GM21529 (cell line): ENCODE measurements around the gene MIA2.
"Not testable (repeated sequence)": the region's sequence is repeated elsewhere in the genome, so short reads cannot be mapped to it uniquely, and the experiment has no call there.

Experiments
- ATAC-seq: cut with Tn5 transposase; IDR thresholded peaks from one replicate; pipeline ENCODE4 v1.9.1; 2021; ENCODE audit not compliant: unreplicated experiment

MIA2 gene

DNA sequence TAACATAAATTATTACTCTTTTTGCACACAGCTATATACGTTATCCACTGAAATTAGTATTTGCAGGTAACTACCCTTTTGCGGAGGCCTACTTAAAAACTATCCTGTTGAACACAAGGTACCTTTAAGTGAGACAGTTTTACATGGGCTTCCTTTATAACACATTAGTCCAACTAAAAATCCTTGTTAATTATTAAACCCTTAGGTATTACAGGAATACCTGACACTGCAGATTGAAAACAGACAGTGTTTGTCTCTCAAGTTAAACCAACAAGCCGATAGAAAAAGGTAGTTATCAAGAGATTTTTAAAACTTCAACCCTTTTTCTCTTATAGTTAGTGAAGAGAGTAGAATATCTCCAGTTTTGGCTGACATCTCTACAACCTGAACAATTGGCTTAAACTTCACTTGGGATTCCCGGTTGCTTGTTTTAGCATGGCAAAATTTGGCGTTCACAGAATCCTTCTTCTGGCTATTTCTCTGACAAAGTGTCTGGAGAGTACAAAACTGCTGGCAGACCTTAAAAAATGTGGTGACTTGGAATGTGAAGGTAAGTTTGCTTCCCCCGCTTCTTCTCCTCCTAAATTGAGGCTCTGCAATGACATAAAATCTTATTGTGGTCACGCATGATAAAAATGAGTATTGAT is at the start of gene MIA2:
TSS of gene MIA2 (plus strand) at position 236 of the 647 bp plus-strand sequence. CDS start at position 436, 200 bp downstream.
- no peak for ATAC-seq

- ATAC-seq = no peak
Measured at GRCh38 chr14:39184628-39185255, 49.0 kb upstream of the MIA2 start.

DNA sequence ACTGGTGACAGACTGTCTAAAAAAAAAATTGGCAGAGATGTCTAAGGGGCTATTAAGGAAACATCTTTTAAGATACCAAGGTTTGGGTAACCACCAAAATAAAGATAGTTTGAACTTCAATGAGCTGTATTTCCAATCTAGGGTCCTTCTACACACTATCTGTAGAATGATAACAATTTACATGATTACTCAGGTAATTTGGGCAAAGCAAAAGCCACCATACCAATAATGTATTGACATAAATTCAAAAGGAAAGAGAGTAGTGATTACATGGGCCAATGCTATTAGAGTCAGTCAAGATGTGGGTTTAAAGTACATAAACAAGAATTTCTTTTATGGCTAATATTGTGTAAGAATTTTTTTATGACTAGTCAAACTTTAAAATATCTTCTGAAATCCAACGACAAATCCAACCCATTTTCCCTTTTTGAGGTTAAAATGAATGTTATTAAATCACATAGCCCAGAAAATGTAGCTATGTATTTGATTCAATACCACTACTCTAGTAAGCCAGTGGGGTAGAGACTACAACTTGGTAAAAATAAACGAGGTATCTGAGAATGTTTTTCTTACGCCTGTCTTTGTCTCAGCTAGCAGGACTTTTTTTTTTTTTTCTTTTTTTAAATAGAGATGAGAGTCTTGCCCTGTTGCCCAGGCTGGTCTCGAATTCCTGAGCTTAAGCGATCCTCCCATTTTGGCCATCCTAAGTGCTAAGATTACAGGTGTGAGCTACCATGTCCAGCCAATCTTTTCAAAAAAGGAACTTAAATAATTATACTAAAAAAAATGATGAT is 48.3 kb upstream of the MIA2 start:
- ATAC-seq = no peak

DNA sequence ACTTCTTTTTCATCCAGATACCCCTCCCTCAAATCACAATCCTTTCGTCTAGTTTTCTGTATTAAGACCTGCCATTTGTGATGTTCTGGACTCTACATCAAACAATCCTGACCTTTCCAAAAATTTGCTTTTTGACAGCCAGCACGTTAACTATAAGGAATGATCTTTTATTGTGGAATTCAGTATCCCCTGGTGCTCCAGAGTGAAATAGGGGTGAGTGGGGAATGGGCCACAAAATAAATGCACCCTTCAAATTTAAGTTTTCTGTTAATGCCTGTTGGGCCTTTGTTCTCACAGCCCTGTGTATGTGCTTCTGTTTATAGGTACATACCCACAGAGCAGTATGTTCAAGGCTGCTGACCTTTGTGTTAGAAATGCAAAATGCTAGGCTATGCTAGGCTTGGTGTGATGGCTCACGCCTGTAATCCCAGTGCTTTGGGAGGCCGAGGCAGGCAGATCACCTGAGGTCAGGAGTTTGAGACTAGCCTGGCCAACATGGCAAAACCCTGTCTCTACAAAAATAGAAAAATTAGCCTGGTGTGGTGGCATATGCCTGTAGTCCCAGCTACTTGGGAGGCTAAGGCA is 46.7 kb upstream of the MIA2 start:
- no peak for ATAC-seq

DNA sequence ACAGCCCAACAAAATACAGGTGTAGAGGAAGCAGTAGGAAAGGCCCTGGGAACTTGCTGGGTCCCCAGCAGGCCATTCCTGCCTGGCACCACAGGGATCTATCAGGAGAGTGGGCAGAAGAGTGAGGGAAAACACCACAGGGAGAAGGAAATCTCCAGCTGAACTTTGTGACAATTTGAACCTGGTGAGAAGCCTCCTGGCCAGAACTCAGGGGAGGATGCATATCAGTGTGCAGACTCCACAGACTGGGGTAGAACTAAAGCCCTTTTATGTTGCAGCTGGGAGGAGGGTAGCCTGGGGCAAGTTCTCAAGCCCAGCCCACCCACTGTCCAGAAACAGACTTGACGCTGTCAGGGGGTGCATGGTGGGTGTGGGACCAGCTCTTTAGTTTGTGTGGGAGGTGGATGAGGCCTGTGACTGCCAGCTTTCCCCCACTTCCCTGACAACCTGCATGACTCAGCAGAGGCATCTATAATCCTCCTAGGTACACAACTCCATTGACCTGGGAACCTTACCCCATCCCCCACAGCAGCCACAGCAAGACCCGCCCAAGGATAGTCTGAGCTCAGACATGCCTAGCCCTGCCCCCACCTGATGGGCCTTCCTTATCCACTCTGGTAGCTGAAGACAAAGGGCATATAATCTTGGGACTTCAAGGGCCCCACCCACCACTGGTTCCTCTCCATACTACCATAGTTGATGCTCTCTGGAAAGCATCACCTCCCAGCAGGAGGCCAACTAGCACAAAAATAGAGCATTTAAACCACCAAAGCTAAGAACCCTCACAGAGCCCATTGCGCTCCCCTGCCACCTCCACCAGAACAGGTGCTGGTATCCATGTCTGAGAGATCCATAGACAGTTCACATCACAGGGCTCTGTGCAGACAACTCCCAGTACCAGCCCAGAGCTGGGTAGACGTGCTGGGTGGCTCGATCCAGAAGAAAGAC is 29.8 kb upstream of the MIA2 start:
- no peak for ATAC-seq

DNA sequence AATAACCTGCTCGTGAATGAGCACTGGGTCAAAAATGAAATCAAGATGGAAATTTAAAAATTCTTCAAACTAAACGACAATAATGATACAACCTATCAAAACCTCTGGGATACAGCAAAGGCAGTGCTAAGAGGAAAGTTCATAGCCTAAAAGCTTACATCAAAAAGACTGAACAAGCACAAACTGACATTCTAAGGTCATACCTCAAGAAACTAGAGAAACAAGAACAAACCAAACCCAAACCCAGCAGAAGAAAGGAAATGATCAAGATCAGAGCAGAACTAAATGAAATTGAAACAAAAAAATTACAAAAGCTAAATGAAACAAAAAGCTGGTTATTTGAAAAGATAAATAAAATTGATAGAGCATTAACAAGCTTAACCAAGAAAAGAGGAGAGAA is 26.3 kb upstream of the MIA2 start:
- ATAC-seq = not testable (repeated sequence)

DNA sequence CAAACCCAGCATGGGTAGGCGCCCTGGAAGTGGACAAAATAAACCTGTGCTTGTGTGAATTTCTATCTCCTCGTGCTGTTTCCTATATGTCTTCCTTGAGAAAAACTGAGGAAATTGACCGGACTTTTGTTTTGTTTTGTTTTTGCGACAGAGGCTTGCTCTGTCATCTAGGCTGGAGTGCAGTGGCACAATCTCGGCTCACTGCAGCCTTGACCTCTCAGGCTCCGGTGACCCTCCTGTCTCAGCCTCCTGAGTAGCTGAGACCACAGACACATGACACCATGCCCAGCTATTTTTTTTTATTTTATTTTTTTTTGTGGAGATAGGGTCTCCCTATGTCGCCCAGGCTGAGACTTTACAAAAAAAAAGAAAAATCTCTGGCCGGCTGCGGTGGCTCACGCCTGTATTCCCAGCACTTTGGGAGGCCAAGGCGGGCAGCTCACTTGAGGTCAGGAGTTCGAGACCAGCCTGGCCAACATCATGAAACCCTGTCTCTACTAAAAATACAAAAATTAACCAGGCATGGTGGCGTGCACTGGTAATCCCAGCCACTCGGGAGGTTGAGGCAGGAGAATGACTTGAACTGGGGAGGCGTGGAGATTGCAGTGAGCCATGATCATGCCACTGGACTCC is 22.5 kb upstream of the MIA2 start:
- ATAC-seq = no peak

DNA sequence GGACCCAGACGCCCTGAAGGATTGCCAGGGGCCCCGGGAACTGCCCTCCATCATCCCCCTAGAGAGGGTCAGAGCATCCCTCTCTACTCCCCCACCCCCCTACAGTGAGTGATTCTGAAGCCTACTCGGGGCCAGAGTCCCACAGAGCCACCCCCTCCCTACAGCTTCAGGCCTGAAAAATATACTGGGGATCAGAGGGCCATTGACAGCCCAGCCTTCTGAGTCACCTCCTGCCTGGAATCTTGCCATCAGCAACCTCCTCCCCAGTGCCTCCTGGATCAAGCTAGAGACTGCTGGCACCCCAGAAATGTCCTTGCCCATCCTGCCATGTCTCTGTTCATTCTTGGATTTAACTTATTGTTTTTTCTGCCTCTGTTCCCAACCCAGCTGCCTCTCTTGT is 21.7 kb upstream of the MIA2 start:
- ATAC-seq = no peak

GRCh38 chr14:39212693-39213092 is 21.0 kb upstream of the MIA2 start:
- no peak for ATAC-seq

GRCh38 chr14:39217214-39217879 is 16.4 kb upstream of the MIA2 start:
- ATAC-seq = no peak

GRCh38 chr14:39218171-39218769 is 15.4 kb upstream of the MIA2 start:
- ATAC-seq = no peak

- no peak for ATAC-seq
Measured at GRCh38 chr14:39219075-39219499, 14.6 kb upstream of the MIA2 start.

DNA sequence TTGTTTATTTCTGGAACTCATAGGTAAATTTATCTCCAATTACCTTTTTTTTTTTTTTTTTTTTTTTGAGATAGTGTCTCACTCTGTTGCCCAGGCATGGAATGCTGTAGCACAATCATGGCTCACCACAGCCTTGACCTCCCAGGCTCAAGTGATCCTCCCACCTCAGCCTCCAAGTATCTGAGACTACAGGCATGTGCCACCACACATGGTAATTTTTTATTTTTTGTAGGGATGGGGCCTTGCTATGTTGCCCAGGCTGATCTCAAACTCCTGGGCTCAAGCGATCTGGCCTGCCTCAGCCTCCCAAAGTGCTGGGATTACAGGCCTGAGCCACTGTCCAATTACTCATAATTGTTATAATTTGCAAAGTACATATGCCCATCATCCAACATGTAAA is 13.2 kb upstream of the MIA2 start:
- not testable (repeated sequence) for ATAC-seq

DNA sequence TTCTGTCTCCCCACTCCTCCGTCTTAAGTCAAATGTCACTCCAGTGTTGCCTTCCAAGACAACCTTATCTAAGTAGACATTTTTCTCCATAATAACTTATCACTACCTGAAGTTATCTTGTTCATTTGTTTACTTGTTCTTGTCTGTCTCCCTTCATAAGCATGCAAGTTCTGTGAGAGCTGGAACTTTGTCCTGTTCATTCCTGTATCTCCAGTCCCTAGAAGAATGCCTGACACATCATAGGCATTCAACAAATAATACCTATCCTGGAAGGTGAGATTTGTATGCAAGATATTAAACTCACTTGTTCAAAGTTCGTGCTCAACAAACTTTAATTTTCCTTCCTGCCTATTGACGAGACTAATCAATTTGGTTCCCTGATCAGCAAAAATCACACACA is 5.7 kb upstream of the MIA2 start:
- ATAC-seq = no peak

DNA sequence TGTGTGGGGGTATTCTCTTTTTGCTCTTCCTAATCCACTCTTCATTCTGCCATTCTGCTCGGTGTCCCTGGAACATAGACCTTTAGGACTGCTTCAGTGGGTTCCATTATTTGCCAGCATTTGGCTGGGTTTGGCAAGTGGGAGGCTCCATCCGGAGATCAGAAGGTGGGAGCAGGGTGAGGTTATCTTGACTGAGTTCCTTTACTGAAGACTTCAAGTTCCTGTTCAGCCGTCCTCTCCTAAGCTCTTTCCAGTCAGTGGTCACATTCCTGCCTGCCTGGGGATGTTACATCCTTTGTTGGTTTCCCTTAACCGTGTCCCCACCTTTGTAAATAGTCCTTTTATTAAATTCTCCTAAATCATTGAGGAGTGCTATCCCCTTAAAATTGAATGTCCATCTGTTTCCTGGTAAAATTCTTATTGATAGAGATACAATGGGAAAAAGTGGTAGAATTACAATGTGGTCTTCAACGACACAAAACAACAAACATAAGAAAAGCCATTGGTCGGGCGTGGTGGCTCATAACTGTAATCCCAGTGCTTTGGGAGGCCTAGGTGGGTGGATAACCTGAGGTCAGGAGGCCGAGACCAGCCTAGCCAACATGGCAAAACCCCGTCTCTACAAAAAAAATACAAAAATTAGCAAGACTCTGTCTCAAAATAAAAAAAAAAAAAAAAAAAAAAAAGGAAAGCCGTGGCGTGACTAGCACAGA is 5.0 kb upstream of the MIA2 start:
- no peak for ATAC-seq

DNA sequence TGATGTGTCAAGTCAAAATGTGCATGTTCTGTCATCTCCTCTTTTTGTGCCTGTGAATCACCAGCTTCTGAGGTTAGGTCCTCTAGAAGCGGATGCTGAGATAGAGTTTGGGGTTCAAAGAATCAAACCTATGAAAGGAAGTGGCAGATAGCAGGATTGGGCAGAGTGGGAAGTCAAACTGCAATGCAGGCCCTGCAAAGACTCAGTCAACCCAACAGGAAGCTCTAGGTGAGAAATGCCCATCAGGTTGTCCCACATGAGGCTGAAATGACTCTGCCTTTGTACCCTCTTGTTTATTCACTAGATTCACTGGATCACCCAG is 4.5 kb upstream of the MIA2 start:
- ATAC-seq = peak; percentile 46

DNA sequence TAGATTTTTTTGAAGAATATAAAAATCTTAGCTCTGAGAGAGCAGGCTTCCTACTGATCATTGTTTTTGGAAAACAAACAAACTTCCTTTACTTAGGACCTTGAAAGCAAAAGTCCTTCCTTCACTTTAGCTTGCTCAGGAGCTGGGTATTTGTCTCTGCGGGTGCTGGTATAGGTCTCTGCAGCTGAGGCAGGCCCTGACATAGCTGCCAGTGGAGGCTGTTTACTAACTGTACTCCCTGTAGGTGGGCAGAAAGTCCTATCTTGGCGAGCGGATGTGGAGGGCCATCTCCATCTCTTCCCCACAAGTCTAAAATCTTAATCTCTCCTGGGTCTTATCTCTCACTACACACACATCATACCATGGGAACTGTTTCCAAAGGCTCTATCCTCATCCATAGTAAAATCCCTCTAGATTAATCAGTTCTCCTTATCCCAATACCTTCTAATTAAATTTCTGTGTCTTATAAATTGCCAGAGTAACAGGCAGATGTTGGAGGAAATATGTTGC is 4.1 kb upstream of the MIA2 start:
- ATAC-seq = no peak

DNA sequence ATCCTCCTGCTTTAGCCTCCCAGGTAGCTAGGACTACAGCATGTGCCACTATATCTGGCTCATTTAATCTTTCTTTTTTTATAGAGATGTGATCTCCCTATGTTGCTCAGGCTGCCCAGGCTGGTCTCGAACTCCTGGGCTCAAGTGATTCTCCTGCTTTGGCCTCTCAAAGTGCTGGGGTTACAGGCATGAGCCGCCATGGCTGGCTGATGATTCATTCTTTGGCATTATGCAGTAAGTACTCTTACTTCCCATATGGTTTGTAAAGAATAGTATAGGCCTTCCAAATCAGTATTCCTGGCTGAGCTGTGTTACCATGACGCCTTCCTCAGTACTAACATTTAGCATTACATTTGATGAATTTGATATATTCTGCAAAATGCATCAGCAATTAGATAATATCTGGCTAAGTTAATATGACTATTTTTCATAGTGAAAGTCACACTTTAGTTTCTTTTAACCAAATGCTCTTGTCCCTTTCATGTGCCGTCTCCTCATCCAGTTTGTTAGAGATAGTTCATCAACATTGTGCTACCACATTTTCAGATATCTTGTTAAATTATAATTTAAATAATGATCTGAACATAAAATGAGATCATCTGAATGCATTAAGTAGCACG is 3.2 kb upstream of the MIA2 start:
- ATAC-seq = no peak
